Hepatocyte (in vitro differentiated cells): ENCODE data around the gene ITPR1.

Experiments used
- CTCF ChIP-seq: fragments of 200-600 bp; sonication (generic); IDR thresholded peaks from 2 replicates; pipeline ENCODE4 v1.5.1; 2016; ENCODE audit warnings: antibody characterized with exemption, mild to moderate bottlenecking; ENCODE audit not compliant: poor library complexity
- EZH2 ChIP-seq: fragments of 200-600 bp; sonication (generic); IDR thresholded peaks from 2 replicates; pipeline ENCODE4 v1.6.1; 2016; ENCODE audit warnings: antibody characterized with exemption, mild to moderate bottlenecking, borderline replicate concordance
- EZH2phosphoT487 ChIP-seq: fragments of 200-600 bp; sonication (generic); IDR thresholded peaks from one replicate; pipeline ENCODE4 v1.6.1; 2018; ENCODE audit warnings: antibody characterized with exemption, mild to moderate bottlenecking, low read depth, moderate library complexity; ENCODE audit not compliant: unreplicated experiment, severe bottlenecking

- TF ChIP-seq CTCF (no peak), EZH2phosphoT487 (no peak), EZH2 (no peak)
Measured at GRCh38 chr3:4623421-4623999, 130.4 kb downstream of the ITPR1 start.
